Measurements from ENCODE around the gene CHRND. TPM values are rescaled to one million over a fixed set of nuclear protein-coding genes. Genes with fewer than 3 reads are reported as not detected.

The CHRND gene
- total and polyA plus RNA-seq, 2 experiments from 2014 or later, result not detected

- H3K9me3 ChIP-seq (ENCODE audit: low read depth), result no peaks in the 10 kb centered on the region
- H4K20me1 ChIP-seq (ENCODE audit: insufficient read depth, poor library complexity, severe bottlenecking), result no peaks in the 10 kb centered on the region
- H3K79me2 ChIP-seq, result no peaks in the 10 kb centered on the region
- peaks cover 21% of the 10 kb centered on the region for H3K27me3 ChIP-seq
- 92% methylated on average over 3 of the region's 3 CpGs for WGBS (ENCODE audit: low lambda C conversion rate, missing lambda C conversion rate)
- no peaks in the 10 kb centered on the region for H3K36me3 ChIP-seq (replicated peaks; ENCODE audit: insufficient read depth, low read depth)
- H3K4me1 ChIP-seq (ENCODE audit: insufficient read depth), result peaks cover 18% of the 10 kb centered on the region
- H3K4me3 ChIP-seq, result no peak overlapping the region
- H3K27ac ChIP-seq, result no peak overlapping the region
- TF ChIP-seq EZH2phosphoT487 (IDR thresholded peaks at IDR 0.05; ENCODE audit: low read depth, severe bottlenecking, unreplicated experiment) (no peak), EZH2 (IDR thresholded peaks at IDR 0.05; ENCODE audit: borderline replicate concordance) (no peak), CTCF (IDR thresholded peaks at IDR 0.05; ENCODE audit: poor library complexity) (no peak)
- no peak overlapping the region for H2AFZ ChIP-seq
- H3K9me2 ChIP-seq (replicated peaks; ENCODE audit: insufficient read depth), result no peaks in the 10 kb centered on the region
- no peak for DNase-seq (ENCODE audit: low spot score)
- H3K4me2 ChIP-seq, result no peak overlapping the region
Measured at GRCh38 chr2:232498452-232498851, 27.5 kb upstream of the CHRND start.

DNA sequence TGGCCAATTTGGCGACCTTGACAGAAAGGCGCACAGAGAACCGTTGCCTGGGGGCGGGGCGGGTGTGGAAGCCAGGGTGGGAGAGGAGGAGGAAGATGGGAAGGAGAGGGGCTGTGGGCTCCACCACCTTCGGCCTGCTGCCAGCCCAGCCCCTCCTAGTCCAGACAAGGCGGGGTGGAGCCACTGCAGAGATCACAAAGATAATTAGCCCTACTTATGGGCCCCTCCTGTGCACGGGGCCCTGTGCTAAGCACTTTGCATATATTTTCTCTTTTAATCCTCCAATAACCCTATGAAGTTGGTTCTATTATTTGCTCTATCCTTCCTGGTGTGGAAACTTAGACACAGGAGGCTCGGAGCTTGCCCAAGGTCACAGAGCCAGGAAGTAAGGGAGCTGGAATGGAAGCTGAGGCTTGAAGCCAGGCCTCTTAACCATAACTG, 24.6 kb upstream of the CHRND start:
- Histone ChIP-seq H3K79me2 (no peaks in the 10 kb centered on the region), H3K9me3 (ENCODE audit: low read depth) (no peaks in the 10 kb centered on the region), H3K4me3 (no peak overlapping the region), H2AFZ (no peak overlapping the region), H4K20me1 (ENCODE audit: insufficient read depth, poor library complexity, severe bottlenecking) (no peaks in the 10 kb centered on the region), H3K36me3 (replicated peaks; ENCODE audit: insufficient read depth, low read depth) (no peaks in the 10 kb centered on the region), H3K27ac (peak overlapping the region; percentile 51), H3K4me1 (ENCODE audit: insufficient read depth) (peaks cover 18% of the 10 kb centered on the region), H3K9me2 (replicated peaks; ENCODE audit: insufficient read depth) (no peaks in the 10 kb centered on the region), H3K4me2 (no peak overlapping the region), H3K27me3 (peaks cover 50% of the 10 kb centered on the region)
- DNase-seq (ENCODE audit: low spot score), result no peak
- no peak for TF ChIP-seq CTCF (IDR thresholded peaks at IDR 0.05; ENCODE audit: poor library complexity)
- no peak for TF ChIP-seq EZH2phosphoT487 (IDR thresholded peaks at IDR 0.05; ENCODE audit: low read depth, severe bottlenecking, unreplicated experiment)
- TF ChIP-seq EZH2 (IDR thresholded peaks at IDR 0.05; ENCODE audit: borderline replicate concordance), result no peak
- 66% methylated on average over 9 of the region's 9 CpGs for whole genome bisulfite sequencing (ENCODE audit: low lambda C conversion rate, missing lambda C conversion rate)

DNA sequence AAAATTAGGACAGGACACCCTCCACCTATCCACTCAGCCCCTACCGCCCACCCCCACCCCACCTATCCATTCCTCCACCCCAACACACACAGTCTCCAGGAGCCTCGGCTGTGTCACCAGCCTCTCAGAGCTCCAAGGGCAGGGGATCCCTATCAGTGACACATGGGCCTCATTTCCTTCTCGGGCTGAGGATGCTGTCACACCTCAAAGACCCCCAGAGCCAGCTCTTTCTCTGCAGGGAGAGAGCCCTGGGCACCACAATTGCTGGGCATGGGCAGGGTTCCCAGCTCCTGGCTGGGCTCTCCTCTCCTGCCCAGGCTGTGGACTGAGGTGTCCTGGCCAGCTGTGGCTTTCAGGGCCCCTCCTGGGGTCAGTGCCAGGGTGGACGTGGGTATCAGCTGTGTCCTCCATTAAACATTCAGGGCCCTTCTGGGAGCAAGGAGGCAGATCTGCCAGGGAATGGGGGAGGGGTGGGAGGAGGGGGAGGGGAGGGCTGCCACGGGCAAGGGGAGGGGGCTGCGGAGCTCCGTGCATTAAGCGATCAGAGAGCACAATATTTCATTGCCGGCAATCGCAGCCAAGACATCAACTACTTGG, 24.1 kb upstream of the CHRND start:
- H3K36me3 ChIP-seq (replicated peaks; ENCODE audit: insufficient read depth, low read depth), result no peaks in the 10 kb centered on the region
- H3K4me1 ChIP-seq (ENCODE audit: insufficient read depth), result peaks cover 18% of the 10 kb centered on the region
- H3K27me3 ChIP-seq, result peaks cover 55% of the 10 kb centered on the region
- H3K4me3 ChIP-seq, result no peak overlapping the region
- no peaks in the 10 kb centered on the region for H3K9me2 ChIP-seq (replicated peaks; ENCODE audit: insufficient read depth)
- TF ChIP-seq EZH2 (IDR thresholded peaks at IDR 0.05; ENCODE audit: borderline replicate concordance), result no peak
- TF ChIP-seq CTCF (IDR thresholded peaks at IDR 0.05; ENCODE audit: poor library complexity), result no peak
- TF ChIP-seq EZH2phosphoT487 (IDR thresholded peaks at IDR 0.05; ENCODE audit: low read depth, severe bottlenecking, unreplicated experiment), result no peak
- no peaks in the 10 kb centered on the region for H3K9me3 ChIP-seq (ENCODE audit: low read depth)
- no peak for DNase-seq (ENCODE audit: low spot score)
- no peaks in the 10 kb centered on the region for H4K20me1 ChIP-seq (ENCODE audit: insufficient read depth, poor library complexity, severe bottlenecking)
- no peak overlapping the region for H2AFZ ChIP-seq
- peak overlapping the region; percentile 97 for H3K4me2 ChIP-seq
- WGBS (ENCODE audit: low lambda C conversion rate, missing lambda C conversion rate), result 61% methylated on average over 3 of the region's 10 CpGs
- H3K79me2 ChIP-seq, result no peaks in the 10 kb centered on the region
- H3K27ac ChIP-seq, result peak overlapping the region; percentile 51
